Transverse colon (tissue), 4 donors: Measurements from ENCODE around the gene PLEKHA7.

Experiments
- EP300 ChIP-seq: sonication (generic); formaldehyde crosslinking; IDR thresholded peaks from one replicate; pipeline ENCODE4 v1.6.1; 2017; ENCODE audit warnings: antibody characterized with exemption, low read depth
- POLR2A ChIP-seq: fragments of 450-650 bp; IDR thresholded peaks from one replicate; pipeline ENCODE4 v1.6.1; 2016; ENCODE audit warnings: antibody characterized with exemption, mild to moderate bottlenecking, moderate library complexity
- POLR2AphosphoS5 ChIP-seq, 3 donors: sonication (generic); formaldehyde crosslinking; IDR thresholded peaks; one replicate each; pipeline ENCODE4 v1.6.1; 2016; ENCODE audit warnings: antibody characterized with exemption in 3 of 3
- TF ChIP-seq, protein P1 (sequence below), 5 experiments: fragments of 200-600 bp in 3 of 5; fragments of 450-650 bp in 2 of 5; sonication (generic) in 3 of 5; IDR thresholded peaks; 1 replicate in 2 of 5; 2 replicates in 3 of 5; pipeline ENCODE4 v1.5.1; 2016 to 2017; ENCODE audit warnings: antibody characterized with exemption in 5 of 5, inconsistent platforms in 3 of 5, mild to moderate bottlenecking in 2 of 5, moderate library complexity in 1 of 5

DNA sequence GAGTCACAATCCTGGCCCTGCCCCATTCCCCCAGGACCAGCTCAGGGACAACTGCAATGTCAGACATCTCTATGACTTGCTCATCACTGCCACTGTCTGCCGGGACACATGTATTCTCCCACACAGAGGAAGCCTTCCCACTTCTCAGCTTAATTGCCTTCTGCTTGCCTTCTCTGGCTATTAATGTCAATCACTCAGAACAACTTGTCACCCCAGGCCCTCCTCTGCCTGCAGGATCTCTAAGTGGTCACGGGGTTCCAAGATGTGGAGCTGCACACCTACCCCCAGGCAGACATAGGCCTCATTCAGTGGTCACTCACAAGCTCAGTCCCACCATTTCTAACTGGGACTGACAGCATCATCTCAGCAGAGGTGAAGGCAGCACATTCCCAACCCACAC is 15.1 kb downstream of the PLEKHA7 start:
- TF ChIP-seq POLR2A = no peak
- TF ChIP-seq, protein P1, sequence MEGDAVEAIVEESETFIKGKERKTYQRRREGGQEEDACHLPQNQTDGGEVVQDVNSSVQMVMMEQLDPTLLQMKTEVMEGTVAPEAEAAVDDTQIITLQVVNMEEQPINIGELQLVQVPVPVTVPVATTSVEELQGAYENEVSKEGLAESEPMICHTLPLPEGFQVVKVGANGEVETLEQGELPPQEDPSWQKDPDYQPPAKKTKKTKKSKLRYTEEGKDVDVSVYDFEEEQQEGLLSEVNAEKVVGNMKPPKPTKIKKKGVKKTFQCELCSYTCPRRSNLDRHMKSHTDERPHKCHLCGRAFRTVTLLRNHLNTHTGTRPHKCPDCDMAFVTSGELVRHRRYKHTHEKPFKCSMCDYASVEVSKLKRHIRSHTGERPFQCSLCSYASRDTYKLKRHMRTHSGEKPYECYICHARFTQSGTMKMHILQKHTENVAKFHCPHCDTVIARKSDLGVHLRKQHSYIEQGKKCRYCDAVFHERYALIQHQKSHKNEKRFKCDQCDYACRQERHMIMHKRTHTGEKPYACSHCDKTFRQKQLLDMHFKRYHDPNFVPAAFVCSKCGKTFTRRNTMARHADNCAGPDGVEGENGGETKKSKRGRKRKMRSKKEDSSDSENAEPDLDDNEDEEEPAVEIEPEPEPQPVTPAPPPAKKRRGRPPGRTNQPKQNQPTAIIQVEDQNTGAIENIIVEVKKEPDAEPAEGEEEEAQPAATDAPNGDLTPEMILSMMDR (IDR thresholded peaks at IDR 0.05) = no peak
- no peak for TF ChIP-seq EP300
- no peak for TF ChIP-seq POLR2AphosphoS5 (IDR thresholded peaks at IDR 0.05)
